Vagina (tissue), 2 donors: ENCODE results near the gene KRT13. TPM values are rescaled to one million over a fixed set of nuclear protein-coding genes. Genes with fewer than 3 reads are reported as not detected.

Experiments used
- DNase-seq, 2 donors: peaks; one replicate each; pipeline ENCODE4 v3.0.0-alpha.2; 2017; ENCODE audit errors: extremely low spot score in 2 of 2
- H3K27ac ChIP-seq: fragments of 200-600 bp; sonication (generic); one replicate; pipeline ENCODE4 v1.5.1; 2019
- H3K27me3 ChIP-seq: fragments of 200-600 bp; sonication (generic); one replicate; pipeline ENCODE4 v1.5.1; 2019
- H3K36me3 ChIP-seq, 2 donors: fragments of 200-600 bp; sonication (generic); one replicate each; pipeline ENCODE4 v1.5.1; 2017 to 2019
- H3K4me1 ChIP-seq: fragments of 200-600 bp; sonication (generic); one replicate; pipeline ENCODE4 v1.5.1; 2019
- H3K4me3 ChIP-seq, 2 donors: fragments of 200-600 bp; sonication (generic); 1 replicate in 1 of 2; 2 replicates in 1 of 2; pipeline ENCODE4 v1.5.1; 2016 to 2019
- H3K9me3 ChIP-seq: fragments of 200-600 bp; sonication (generic); one replicate; pipeline ENCODE4 v1.5.1; 2019
- CTCF ChIP-seq, 3 experiments: fragments of 450-650 bp in 2 of 3; fragments of 200-600 bp in 1 of 3; sonication (generic) in 1 of 3; IDR thresholded peaks; one replicate each; pipeline ENCODE4 v1.5.1; 2017 to 2019; ENCODE audit warnings: antibody characterized with exemption in 3 of 3, mild to moderate bottlenecking in 2 of 3, moderate library complexity in 2 of 3
- POLR2A ChIP-seq, 2 donors: fragments of 450-650 bp; IDR thresholded peaks; one replicate each; pipeline ENCODE4 v1.6.1; 2017; ENCODE audit warnings: antibody characterized with exemption in 2 of 2, mild to moderate bottlenecking in 2 of 2, moderate library complexity in 2 of 2
- POLR2AphosphoS5 ChIP-seq, 2 donors: sonication (generic); formaldehyde crosslinking; IDR thresholded peaks; one replicate each; pipeline ENCODE4 v1.9.0; 2017; ENCODE audit warnings: antibody characterized with exemption in 2 of 2, mild to moderate bottlenecking in 2 of 2, low read depth in 1 of 2; ENCODE audit not compliant: insufficient read depth in 1 of 2
- intact Hi-C: fragments of 100-400 bp; cut with DNase I; formaldehyde crosslinking; loops from one replicate; pipeline ENCODE4 v1.15.1; 2023
- total RNA-seq: library from RNA; depleted of rRNA; stranded (reverse); fragments of >200 nt; gene quantifications from one replicate; pipeline ENCODE4 v1.2.3, GENCODE V29; 2016

KRT13 gene
- total RNA-seq, 1 donor from 2014 or later: 10,968 TPM

DNA sequence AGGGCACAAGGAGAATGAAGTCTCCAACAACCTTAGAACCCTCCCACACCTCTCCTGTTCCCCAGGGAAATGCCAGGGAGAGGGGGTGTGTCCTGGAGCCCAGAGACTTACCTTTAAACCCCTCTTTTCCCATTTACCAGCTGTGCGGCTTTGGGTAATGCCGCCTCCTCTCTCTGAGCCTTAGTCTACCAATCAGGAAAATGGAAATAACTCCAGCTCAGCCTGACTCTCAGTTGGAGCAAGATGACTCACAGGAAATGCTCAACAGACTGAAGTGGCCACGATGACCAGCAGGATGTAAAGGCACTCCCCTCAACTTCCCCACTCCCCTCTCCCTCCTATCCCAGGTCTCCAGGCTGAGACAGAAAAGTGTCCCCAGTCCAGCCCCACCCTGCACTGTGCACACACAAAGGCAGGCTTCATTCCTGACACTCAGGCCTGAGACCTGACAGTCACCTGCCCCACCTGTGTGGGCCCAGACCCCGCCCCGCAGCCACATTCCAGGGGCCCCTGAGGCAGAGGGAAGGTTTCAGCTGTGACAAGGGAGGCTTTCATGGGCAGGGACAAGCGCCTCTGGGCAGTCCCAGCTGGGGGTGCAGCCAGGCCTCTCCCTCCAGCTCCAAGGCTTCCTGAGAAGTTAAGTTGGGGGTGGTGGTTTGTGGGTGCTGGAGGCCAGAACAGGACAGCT, 16.3 kb upstream of the KRT13 start:
- Histone ChIP-seq H3K9me3 (no peaks in the 10 kb centered on the region), H3K4me3 (no peak overlapping the region), H3K4me1 (peaks cover 52% of the 10 kb centered on the region), H3K36me3 (peaks cover 0 to 5% of the 10 kb centered on the region in 2 donors), H3K27me3 (no peaks in the 10 kb centered on the region), H3K27ac (peak overlapping the region; percentile 4)
- no peak for TF ChIP-seq POLR2AphosphoS5 (IDR thresholded peaks at IDR 0.05; ENCODE audit: insufficient read depth in 1 of 2, low read depth in 1 of 2)
- TF ChIP-seq POLR2A (IDR thresholded peaks at IDR 0.05): no peak
- TF ChIP-seq CTCF (IDR thresholded peaks at IDR 0.05): no peak
- DNase-seq: no peak
- intact Hi-C loops: no loop called here

DNA sequence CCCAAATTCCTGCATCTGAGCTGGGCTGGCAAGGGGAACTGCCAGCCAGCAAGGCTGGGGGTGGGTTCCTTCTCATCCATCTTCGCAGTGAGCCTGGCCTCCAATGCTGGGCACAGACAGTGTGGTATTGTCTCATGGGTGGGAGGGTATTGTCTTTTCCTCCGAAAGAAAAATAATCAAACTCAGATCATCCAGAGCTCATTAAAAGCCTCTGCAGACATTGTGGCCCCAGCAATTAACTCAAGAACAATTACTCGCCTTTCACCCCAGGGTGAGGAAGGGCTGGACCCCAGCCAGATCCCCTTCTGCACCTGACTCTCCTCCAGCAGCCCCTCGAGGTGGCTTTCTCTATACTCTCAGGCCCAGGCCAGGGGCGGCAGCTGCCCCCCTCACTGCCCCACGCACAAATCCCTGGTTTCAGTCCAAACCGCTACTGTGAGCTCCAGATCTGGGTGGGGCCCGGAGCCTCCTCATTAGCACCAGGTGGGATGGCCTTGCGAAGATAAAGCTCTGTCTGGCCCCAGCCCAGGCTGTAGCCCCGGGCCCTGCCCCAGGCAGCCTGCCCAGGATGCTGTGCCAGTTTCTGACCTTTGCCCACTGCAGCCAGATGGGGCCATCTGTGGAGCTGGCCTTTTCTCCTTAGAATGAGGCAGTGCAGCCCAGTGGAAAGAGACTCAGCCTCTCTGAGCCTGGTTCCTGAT, 15.6 kb upstream of the KRT13 start:
- Histone ChIP-seq H3K4me3 (no peak overlapping the region), H3K27ac (no peak overlapping the region), H3K4me1 (peaks cover 49% of the 10 kb centered on the region), H3K9me3 (no peaks in the 10 kb centered on the region), H3K27me3 (no peaks in the 10 kb centered on the region), H3K36me3 (peaks cover 0 to 5% of the 10 kb centered on the region in 2 donors)
- TF ChIP-seq POLR2A (IDR thresholded peaks at IDR 0.05) (no peak), POLR2AphosphoS5 (IDR thresholded peaks at IDR 0.05; ENCODE audit: insufficient read depth in 1 of 2, low read depth in 1 of 2) (no peak), CTCF (IDR thresholded peaks at IDR 0.05) (no peak)
- intact Hi-C loops: no loop called here
- DNase-seq: no peak

- Histone ChIP-seq H3K4me1 (peaks cover 37% of the 10 kb centered on the region), H3K27ac (no peak overlapping the region), H3K4me3 (no peak overlapping the region), H3K9me3 (no peaks in the 10 kb centered on the region), H3K27me3 (no peaks in the 10 kb centered on the region), H3K36me3 (no peaks in the 10 kb centered on the region)
- no peak for DNase-seq
- TF ChIP-seq POLR2AphosphoS5 (IDR thresholded peaks at IDR 0.05; ENCODE audit: insufficient read depth in 1 of 2, low read depth in 1 of 2) (no peak), CTCF (IDR thresholded peaks at IDR 0.05) (no peak), POLR2A (IDR thresholded peaks at IDR 0.05) (no peak)
- intact Hi-C loops: no loop called here
These were observed 14.3 kb upstream of the KRT13 start for GRCh38 chr17:41519501-41520224.

GRCh38 chr17:41518789-41519449, 13.5 kb upstream of the KRT13 start, which contains the start of gene KRT15:
Gene KRT15, minus strand, starts transcription at chr17:41518890. Its CDS starts 63 bp downstream, at chr17:41518827.
- no peak within 1 kb of the TSS for H3K27ac ChIP-seq
- peak within 1 kb of the TSS in 1 of 2 donors; percentile 42 for H3K4me3 ChIP-seq
- no peaks in the 10 kb centered on the region for H3K36me3 ChIP-seq
- peaks cover 30% of the 10 kb centered on the region for H3K4me1 ChIP-seq
- TF ChIP-seq CTCF (IDR thresholded peaks at IDR 0.05) (no peak), POLR2AphosphoS5 (IDR thresholded peaks at IDR 0.05; ENCODE audit: insufficient read depth in 1 of 2, low read depth in 1 of 2) (peak in 1 of 2 donors; percentile 46)
- DNase-seq: no peak
- intact Hi-C loops: no loop called here
- no peaks in the 10 kb centered on the region for H3K27me3 ChIP-seq
- no peaks in the 10 kb centered on the region for H3K9me3 ChIP-seq
